NCI-H526 treated with DMSO at 0.1 percent for 48 hours (cell line): ENCODE measurements around the gene ROBO1.

Experiments used
- DNase-seq: peaks from one replicate; lab custom pipeline; 2025; lab: John Stamatoyannopoulos, UW

Gene ROBO1

DNA sequence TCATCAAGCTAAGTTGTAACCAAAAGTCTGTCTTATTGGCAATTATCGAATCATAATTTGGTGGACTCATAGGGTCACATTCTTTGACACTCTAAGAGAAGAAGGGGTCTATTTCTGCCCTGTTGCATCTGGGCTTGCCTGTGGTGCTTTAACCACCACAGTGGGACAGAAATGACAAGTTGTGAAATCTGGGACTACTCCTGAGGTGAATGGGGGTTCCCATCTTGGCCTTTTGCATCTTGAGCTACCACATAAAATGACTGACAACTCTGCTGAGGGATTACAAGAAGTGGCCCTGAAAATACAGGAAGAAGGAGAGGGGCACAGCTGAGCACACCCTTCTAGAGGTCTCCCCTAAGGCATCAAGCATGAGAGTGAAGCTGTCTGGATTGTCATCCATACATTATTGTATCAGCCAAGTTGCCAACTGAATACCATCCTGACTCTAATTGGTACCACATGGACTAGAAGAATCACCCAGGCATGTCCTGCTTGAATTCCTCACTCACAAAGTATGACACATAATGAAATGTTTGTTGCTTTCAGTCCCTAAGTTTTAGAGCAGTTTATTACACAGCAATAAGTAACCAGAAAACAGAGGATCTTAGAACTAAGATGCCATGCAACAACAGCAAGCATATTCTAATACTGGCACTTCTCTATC, 306.5 kb downstream of the ROBO1 start:
- no peak for DNase-seq

DNA sequence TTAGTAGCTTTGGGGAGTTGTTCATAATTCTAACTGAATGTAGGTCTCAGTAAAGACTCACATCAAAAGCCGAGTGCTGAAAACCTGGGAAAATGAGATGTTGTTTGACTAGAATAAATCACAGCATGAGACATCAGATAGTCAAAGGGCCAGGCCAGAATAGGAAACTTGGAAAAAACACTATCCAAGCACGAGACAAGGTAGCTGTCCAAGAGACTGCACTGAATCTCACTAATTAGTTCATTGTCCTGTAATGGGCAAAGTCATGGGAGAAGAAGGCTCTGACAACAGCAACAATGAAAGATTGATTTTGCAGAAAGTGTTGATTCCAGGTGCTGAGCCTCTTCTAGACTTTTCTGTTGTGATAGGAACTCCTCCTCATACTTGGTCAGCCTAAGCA, 314.2 kb downstream of the ROBO1 start:
- DNase-seq, result no peak

DNA sequence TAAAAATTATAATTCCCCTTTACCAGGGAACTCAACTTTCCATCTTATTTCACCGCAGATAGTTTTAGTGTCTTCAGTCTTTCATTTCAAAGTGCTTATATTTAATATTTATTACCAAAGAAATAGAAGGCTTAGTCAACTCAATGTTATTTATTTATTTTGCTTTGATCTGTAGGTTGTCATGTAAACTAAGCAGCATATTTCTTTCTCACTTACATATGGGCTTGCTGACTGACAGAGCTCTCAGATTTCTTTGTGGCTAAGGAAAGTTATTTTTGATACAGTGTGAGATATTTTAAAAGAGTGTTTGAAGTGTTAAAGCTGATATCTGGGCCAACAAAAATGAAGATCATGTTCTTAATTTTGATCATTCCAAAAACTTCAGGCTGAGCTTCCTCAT, 331.4 kb downstream of the ROBO1 start:
- DNase-seq, result no peak

DNA sequence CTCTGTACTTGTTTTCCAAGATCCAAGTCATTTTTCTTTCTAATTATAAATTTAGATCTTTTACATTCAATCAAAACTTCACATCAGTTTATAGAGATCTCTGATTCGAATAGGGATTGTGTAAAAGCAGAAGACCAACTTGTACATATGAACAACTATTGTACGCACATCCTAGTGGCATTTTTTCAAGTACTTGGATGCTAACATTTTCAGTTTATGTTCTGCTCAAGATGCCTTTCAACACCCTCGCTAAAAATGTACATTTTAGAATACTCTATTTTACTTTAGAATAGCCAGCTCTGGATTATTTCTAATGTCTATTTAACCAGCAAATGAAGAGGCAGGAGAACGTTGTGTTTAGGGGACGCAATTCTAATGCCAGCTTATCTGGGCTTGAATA, 340.7 kb downstream of the ROBO1 start:
- DNase-seq, result no peak

DNA sequence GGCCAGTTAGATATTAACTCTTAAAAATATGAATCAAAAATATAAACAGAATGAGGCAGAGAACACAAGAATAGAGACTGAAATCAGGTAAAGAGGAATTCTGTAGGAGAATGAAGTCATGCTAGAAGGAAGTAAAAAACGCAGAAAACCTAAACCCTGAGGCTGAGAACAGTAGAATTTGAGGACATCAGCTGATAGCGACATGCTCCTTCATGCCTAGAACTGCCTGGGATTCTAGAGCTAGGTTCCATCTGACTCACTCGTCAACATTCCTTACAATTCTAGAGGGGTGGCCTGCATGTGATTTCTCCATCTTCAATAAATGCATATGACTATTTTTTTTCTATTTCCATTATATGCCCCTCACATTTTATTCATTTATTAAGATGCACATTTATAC, 343.0 kb downstream of the ROBO1 start:
- no peak for DNase-seq

DNA sequence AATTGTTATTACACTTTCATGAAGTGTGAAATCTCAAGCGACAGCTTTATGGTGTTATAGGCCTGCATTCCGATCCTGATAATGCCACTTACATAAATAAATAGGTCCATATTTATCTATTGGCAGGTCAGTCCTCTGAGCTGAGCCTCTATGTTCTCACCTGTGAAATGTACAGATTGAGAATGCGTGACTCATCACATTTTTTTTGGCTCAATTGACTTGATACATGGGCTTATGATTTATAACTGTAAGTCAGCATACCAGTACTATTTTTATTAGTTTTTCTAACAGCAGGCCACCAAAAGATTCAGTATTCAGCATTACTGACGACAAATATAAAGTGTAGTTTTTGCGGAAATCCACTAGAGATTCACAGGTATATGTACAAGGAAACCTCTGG, 344.4 kb downstream of the ROBO1 start:
- DNase-seq, result no peak

DNA sequence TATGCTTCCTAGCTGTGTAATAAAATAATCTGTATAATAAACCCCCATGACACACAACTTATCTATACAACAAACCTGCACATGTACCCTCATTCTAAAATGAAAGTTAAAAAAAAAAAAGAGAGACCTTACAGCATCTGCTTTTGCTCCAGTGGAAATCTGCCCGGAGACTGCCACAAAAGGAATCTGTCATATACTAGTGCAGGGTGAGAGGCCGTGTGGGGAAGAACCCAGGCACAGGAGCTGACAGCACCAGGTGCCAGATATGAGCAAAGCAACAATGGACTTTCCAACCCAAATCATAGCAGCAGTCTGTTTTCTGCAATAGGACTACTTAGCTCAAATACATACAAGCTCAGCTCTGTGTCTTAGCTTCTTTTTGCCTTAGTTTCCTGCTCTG, 346.5 kb downstream of the ROBO1 start:
- DNase-seq, result no peak

DNA sequence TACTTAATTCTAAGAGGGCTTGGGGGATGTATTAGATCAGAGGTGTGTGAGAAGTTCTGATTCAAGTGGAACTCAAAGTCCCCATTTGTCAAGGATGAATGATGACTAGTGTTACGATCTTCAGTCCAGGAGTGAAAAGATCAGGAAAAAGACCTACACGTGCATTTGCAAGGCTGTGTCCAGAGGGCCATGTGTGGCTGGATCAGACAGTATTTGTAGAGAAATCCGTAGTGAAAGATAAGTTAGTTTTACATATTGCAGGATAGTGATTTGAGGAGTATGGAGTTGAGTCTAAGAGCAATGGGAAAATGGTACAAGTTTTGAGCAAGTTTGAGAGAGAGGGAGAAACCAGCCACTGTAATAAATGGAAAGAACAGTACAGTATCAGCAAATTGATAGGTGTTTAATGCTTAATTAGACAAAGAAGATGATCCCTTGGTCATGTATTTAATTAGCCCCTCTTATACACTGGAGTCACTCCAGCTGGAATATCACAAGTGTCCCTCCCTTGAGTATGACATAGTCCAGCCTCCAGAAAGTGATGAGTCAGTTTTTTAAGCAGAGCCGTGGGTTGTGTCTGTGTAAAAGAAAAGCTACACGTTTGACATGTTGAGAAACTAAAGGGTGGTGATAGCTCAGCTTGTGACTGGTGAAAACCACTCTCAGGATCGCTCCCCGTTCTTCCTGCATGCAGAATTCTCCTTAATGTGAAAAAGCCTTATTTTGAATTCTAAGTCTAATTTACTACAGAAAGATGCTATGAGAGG, 348.8 kb downstream of the ROBO1 start:
- DNase-seq, result no peak

DNA sequence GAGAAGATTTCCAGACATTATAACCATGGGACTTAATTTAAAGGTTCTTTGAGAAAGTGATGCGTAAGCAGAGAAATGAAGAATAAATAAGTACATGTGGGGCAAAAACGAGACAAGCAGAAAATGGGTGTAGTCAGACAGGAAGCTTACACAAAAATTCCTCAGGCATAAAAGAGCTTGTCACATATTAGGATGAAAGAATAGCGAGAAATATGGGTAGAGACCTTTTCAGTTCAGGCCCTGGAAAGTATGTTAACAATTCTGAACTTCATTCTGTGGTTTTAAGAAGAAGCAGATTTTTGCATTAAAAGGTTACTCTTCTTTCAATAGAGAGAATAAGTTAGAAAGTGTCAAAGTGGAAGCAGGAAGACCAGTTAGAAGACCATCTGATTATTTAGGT, 352.4 kb downstream of the ROBO1 start:
- no peak for DNase-seq

DNA sequence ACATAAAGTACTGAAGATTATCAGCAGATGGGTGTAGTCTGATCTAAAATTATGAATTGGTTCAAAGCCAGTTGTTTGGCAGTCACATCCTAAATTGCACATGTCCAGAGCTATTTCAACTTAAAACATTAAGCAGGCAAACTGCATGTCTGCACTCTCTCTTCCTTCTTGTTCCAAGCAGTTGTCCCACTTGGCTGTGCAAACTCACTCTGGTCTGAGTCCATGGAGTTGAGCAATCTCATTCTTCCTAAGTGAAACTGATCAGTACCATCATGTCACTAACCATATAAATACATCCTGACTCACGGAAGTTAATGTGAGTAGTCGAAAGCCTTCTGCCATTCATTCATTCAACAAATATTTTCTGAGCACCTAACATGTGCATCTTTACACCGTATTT, 353.0 kb downstream of the ROBO1 start:
- no peak for DNase-seq

DNA sequence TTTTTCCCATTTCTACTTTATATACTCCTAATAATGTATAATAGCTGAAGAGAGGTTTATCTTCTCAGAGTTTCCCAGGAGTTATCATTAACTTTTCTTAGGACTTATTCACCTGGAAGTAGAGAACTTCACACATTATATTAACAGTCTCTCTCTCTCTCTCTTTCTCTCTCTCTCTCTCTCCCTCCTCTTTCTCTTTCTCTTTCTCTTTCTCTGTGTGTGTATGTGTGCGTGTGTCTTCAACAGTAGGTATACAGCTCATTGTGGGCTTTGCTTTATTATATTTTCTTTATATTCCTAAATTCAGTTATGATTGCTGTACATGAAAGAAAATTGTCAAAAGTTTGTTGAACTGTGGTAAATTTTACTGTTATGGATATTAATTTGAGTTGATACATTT, 353.8 kb downstream of the ROBO1 start:
- no peak for DNase-seq

DNA sequence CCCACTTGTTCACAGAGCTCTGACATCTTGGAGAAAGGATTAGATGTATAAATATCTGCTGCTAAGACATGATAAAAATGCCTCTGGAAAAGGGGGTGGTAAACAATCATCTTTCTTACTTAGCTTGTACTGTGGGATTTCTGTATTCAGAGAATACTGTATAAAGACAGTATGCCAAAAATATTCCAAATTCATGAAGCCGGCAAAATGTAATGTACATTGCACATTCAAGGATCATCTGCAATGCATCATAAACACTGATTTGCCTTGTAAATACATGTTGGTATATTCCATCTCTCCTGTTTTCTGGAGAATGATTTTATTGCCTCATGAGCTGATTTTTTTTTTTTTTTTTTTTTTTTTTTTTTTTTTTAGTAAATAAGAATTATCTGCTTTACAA, 355.3 kb downstream of the ROBO1 start:
- DNase-seq, result peak; percentile 1

DNA sequence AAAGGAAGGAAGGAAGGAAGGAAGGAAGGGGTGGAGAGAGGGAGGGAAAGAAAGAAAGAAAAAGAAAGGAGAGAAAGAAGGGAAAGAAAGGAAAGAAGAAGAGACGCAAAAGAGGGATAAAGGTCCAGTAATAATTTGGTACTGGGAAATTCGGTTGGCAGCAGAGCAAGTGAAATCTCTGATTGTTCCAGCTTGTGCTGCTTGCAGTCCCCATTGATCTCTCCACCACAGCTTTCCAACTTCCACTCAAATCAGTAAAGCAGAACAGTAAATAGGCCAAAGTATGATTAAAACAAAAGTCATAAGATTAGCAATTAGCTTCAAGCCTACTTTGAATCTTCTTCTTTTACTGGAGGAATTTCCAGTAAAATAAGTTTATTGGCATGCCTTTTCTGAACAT, 357.2 kb downstream of the ROBO1 start:
- DNase-seq, result no peak

DNA sequence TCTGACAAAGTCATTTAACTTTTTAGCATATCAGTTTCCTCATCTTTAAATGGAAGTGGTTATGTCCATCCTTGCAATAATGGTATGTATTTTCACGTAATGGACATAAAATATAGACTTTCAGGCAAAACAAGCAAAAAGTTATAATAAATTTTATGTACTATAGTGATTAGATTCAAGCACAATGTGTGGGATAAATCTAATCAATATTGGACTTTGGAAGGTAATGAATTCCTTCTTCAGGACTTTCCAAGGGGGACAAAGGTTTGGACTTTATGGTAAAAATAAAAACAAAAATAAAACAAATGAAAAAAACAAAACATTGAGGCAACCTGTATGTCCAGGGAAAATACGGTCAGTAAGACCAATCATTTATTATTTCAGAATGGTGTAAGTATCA, 357.7 kb downstream of the ROBO1 start:
- no peak for DNase-seq

DNA sequence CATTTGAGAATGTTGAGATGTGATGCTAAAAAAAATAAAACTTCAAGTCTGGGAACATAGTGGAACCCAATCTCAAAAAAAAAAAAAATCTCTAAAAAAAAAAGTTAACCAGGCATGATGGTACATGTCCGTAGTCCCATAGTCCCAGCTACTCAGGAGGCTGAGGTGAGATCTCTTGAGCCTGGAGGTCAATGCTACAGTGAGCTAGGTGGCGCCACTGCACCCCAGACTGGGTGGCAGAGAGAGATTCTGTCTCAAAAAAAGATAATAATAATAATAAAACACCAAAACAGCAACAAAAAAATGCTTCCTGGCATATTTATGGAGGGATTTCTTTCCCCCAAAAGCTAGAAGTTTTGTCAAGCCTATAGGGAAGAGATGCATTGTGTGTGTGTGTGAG, 361.6 kb downstream of the ROBO1 start:
- DNase-seq, result no peak

DNA sequence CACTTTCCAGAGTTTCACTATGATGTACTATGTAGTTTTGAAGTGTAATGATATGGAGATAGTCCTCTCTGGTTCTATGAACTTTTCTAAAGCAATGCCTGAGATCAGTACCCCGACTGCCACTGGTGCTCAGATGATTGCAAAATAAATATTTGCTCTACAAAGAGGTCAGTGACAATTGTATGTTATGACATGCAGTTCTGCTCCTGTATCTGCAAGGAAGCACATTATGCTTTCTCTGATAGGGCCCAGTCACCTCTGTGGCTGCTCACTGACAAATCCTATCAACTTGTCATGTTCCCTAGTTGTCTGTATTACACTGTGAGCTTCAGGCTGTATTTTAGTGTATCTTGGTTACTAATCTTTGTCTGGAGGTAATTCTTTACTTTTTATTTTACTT, 362.6 kb downstream of the ROBO1 start:
- DNase-seq, result no peak

DNA sequence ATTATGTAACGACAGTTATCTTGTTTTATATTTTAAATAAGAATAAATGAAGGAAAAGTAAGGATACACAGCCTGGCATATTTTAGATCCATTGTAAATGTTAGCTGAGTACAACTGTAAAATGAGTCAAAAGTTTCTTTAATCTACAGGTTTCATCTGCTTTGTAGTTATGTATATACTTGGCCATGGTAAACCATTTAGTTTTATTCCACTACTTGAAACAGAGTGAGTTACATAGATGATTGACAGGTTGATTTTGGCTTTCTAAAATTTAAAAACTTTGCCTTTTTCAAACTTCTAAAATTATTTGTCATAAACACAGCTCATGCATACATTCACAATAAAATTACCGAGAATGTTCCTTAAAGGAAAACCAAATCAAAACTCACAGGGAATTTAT, 371.2 kb downstream of the ROBO1 start:
- no peak for DNase-seq

DNA sequence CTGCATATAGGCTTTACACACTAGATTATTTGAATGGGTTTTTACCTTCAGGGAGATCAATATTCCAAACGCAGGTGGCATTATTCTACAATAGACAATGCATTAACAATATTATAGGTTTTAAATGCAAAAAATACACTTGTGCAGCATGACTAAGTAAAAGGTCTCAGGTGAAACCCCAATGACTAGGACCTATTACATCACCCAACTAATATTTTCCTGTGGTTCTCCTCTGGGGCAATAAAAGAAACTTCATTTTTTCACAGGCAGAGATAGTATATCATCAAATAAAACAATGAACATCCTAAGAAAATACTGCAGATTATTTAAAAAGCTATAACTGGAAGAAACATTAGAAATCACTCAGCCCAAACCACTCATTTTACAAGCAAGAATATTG, 375.3 kb downstream of the ROBO1 start:
- no peak for DNase-seq

DNA sequence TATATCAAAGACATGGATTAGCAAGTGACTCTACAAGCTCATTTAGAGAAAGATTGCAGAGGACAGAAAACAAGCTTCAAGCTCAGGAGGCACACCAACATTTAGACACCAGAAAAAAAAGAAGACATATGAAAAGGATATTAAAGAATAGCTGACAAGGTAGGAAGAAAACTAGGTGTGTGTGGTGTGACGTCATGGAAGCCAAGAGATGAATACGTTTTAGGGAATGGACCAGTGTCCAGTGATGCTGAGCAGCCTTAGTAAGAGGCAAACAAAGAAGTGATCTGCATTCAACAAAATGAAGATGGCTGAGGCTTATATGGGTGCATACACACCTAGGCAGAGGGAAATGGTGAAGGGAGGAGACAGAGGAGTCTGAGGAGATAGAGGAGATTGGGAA, 377.4 kb downstream of the ROBO1 start:
- no peak for DNase-seq

DNA sequence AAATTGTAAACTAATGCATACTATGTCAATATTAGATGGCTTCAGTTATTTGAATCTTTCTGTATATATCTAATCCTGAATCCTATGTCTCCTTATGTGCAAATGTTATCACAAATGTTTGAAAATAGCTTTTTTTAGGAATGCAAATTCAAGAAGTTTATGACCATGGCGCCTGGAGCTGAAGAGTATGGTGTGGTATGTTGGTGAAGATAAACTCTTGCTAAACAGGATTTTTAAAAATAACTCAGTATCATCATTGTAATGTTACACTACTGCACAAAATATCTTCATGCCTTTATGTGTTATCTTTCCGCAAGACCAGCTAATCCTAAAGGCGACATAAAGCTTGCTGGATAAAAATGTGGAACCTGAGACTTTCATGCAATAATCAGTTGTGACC, 382.6 kb downstream of the ROBO1 start:
- DNase-seq, result no peak

DNA sequence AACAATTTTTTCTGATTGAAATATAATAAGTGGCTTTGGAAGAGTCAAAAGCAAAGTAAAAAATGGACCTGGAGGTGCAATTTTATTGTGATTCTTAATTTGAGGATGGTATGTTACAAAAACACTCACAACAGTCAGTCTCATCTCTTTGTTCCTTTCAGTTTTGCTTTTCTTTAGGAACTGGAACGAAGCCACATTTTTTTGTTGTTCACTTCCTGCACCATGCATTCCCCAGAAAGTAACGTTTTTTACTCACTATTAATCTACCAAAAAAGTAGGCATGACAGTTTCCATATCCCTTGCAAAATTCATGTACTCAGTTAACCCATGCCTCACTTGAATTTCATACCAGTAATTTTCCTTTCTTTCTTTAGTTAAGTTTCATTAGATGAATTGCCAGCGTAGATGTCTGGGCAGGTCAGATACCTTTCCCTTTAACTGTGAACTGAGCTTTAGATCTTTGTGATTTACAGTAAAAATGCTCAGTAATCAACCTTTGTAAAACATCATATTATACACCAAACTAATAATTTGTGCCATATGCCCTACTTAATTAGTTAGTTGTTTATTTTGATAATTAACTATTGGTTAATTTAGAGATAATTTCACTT, 384.3 kb downstream of the ROBO1 start:
- DNase-seq, result no peak

DNA sequence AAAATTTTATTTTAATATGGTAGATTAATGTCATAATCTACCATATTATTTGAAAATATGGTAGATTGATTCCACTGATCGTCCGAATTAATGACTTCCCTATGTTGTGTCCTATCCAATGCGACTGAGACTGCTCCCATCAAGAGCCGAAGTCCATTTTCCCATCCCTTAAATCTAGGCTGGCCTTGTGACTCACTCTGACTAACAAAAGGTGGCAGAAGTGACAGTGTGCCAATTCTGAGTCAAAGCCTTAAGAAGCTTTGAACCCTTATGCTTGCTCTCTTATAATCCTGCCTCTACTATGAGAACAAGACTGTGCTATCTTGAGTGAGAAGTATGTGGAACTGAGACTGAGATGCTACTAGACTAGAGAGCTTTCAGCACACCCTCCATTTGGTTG, 387.2 kb downstream of the ROBO1 start:
- no peak for DNase-seq

DNA sequence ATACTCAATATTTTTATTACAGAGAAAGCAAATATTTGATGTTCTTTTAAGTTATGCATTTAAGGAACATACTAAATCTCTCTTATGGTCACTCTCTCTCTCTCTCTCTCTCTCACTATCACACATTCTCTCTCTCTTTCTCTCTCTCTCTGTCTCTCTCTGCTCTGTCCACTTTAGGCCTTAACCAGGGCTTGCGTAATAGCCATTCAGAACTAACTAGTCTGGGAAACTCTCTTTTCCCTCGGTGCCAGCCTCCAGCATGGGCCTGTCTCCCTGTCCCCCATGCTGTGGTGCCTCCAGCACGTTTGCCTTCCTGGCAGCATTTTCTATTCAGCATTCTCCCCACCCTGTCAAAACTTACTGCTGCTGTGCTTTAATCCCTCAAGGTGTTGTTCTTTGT, 389.7 kb downstream of the ROBO1 start:
- DNase-seq, result no peak

DNA sequence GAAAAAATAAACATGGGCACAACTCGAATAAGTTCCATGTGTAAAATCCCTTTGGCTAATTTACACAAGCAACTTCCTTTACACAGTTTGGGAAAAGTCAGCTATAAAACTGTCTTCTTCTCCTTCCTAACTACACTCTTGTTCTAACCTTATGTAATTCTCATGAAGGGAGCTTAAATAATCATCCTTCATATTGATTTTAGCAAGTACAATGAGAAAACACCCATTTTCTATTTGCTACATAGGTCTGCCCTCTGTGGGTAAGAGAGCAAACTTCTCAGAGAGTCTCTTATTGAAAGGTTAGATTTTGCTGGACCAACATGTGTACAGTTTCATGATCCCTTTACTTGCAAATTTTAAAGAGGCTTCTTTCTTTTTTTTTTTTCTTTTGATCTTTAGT, 398.5 kb downstream of the ROBO1 start:
- DNase-seq, result no peak
